HFFc6 (cell line): Measurements from ENCODE around the gene TP73. TPM values are rescaled to one million over a fixed set of nuclear protein-coding genes. Genes with fewer than 3 reads are reported as not detected.

Experiments
- DNase-seq: peaks from one replicate; pipeline ENCODE4 v3.0.0-alpha.2; 2018
- H3K27ac Mint-ChIP-seq: 2 replicates; pipeline ENCODE4 v1.8.0; 2020; ENCODE audit warnings: mild to moderate bottlenecking, mixed read lengths
- H3K27me3 Mint-ChIP-seq: 2 replicates; pipeline ENCODE4 v1.8.0; 2021; ENCODE audit warnings: mild to moderate bottlenecking, moderate library complexity, mixed read lengths; ENCODE audit not compliant: insufficient read depth
- H3K36me3 Mint-ChIP-seq: 2 replicates; pipeline ENCODE4 v1.8.0; 2021; ENCODE audit warnings: low read depth, mixed read lengths
- H3K4me1 Mint-ChIP-seq: 2 replicates; pipeline ENCODE4 v1.8.0; 2020; ENCODE audit warnings: low read depth, mixed read lengths
- H3K4me3 Mint-ChIP-seq: 2 replicates; pipeline ENCODE4 v1.8.0; 2020; ENCODE audit warnings: mild to moderate bottlenecking, moderate library complexity, mixed read lengths
- H3K9me3 Mint-ChIP-seq: 2 replicates; pipeline ENCODE4 v1.8.0; 2020; ENCODE audit warnings: mild to moderate bottlenecking, mixed read lengths
- CTCF ChIP-seq: fragments of 200-600 bp; sonication (generic); IDR thresholded peaks from 2 replicates; pipeline ENCODE4 v1.5.0; 2021; ENCODE audit warnings: antibody characterized with exemption, mild to moderate bottlenecking
- total RNA-seq, 6 experiments: library from RNA; stranded (reverse); fragmentation: NEBNext Ultra II Directional; extraction: Animal tissue kit (Norgen Biotek cat#: 25700); gene quantifications; 2 replicates in 1 of 6; 3 replicates in 5 of 6; pipeline ENCODE4 v1.2.3, GENCODE V29; 2021

The TP73 gene
- total RNA-seq, 6 experiments from 2014 or later, result not detected

- Mint-ChIP-seq H3K9me3 (peaks cover 7% of the 10 kb centered on the region), H3K27ac (no peak overlapping the region), H3K4me3 (no peak overlapping the region), H3K36me3 (peaks cover 9% of the 10 kb centered on the region; the same call in 1 of the 2 replicates), H3K27me3 (peaks cover 28% of the 10 kb centered on the region), H3K4me1 (no peaks in the 10 kb centered on the region; the same call in 1 of the 2 replicates)
- TF ChIP-seq CTCF, result no peak
- no peak for DNase-seq
Observed at GRCh38 chr1:3762873-3763228, 110.5 kb downstream of the TP73 start.

DNA sequence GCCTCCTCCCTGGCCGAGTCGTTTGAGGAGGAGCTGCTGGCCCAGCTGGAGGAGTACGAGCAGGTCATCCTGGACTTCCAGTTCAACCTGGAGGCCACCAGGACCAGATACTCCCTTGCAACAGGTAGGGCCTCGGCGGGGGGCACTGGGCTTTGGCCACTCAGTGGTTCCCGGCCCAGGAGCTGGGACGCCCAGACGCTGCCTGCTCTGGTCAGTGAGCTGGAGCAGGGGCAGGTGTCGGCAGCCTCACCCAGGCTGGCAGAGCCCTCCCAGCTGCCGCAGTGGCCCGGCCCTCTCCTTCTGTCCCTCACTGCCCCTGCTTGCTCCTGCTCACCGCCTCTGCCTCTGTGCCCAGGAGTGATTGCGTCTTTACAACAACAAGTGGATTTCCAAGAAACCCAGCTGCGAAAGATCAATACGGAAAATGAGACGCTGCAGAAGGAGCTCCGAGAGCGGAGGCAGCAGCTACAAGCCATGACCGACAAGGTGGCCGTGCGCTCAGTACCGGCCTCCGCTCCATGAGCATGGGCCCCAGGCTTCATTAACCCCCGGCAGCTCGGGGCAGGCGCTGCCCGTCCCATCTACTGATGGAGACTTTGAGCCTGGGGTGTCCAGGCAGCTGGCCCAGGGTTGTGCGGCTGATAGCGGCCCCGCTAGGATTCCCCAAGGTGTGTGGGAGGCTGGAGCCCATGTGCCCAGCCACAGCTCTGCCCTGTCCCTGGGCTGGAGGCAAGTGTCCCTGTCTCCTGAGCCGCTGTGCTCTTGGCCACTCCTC is 111.2 kb downstream of the TP73 start:
- Mint-ChIP-seq H3K36me3 (peaks cover 9% of the 10 kb centered on the region; the same call in 1 of the 2 replicates), H3K27me3 (peaks cover 27% of the 10 kb centered on the region), H3K9me3 (peaks cover 7% of the 10 kb centered on the region), H3K27ac (no peak overlapping the region), H3K4me1 (no peaks in the 10 kb centered on the region; the same call in 1 of the 2 replicates), H3K4me3 (no peak overlapping the region)
- TF ChIP-seq CTCF, result no peak
- DNase-seq, result no peak

DNA sequence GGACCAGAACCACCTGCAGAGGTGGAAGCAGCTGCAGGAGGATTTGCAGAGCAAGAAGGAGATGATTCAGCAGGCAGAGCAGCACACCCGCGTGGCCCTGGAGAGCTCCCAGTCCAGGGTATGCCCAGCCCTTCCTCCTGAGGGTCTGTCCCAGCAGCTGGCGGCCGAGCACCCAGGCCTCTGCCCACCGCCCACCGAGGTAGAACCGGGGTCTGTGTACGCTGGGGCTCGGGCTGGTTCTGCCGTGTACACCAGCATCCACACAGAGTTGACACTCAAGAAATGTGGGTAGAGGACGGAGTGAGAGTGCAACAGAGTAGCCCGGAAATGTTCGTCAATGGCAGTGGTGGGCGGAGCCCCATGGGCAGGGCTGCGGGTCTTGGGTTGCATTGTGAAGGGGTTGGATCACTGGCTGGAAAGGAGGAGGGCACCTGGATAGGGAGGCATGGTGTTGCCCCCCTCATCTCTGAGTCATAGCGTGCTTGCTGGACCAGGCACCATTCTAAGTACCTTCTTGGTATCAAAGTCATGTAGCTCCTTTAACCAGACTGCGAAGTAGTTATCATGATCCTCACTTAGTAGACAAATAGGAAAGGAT is 115.1 kb downstream of the TP73 start:
- no peak for DNase-seq
- H3K27ac Mint-ChIP-seq, result no peak overlapping the region
- H3K4me3 Mint-ChIP-seq, result no peak overlapping the region

DNA sequence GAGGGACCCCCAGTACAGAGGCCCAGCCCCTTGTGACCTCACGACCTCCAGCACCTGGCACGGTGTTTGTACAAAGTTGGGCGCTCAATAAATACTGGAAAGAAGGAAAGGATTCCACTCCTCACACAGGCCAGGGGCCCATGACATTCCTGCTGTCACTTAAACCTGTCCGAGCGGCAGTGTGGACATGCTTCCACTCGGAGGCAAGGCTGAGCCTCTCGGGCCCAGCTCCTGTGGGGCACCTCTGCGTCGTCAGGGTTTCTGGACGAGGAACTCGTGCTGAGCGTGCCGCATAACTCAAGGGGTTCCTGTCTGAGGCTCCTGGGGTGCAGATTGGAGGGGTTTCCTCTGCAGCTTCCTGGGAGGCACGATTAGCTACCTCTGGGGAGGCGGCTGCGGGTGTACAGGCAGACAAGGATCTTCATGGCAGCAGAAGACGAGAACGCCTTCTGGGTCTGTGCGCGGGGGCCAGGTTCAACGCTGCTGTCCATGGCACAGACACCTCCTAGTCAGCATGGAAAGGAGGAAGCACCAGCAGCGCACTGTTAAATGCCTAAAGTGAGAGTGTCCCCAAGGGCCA is 116.6 kb downstream of the TP73 start:
- Mint-ChIP-seq H3K4me1 (no peaks in the 10 kb centered on the region), H3K36me3 (no peaks in the 10 kb centered on the region), H3K27ac (no peak overlapping the region), H3K4me3 (no peak overlapping the region), H3K9me3 (no peaks in the 10 kb centered on the region), H3K27me3 (peaks cover 39% of the 10 kb centered on the region)
- DNase-seq, result no peak
- no peak for TF ChIP-seq CTCF

More for the DNA sequence above, 115.1 kb downstream of the TP73 start:
- Mint-ChIP-seq H3K9me3 (no peaks in the 10 kb centered on the region), H3K27me3 (peaks cover 43% of the 10 kb centered on the region), H3K36me3 (no peaks in the 10 kb centered on the region), H3K4me1 (no peaks in the 10 kb centered on the region)
- no peak for TF ChIP-seq CTCF

GRCh38 chr1:3770047-3770765 is 117.9 kb downstream of the TP73 start:
- TF ChIP-seq CTCF, result no peak

More at GRCh38 chr1:3770047-3770765, 117.9 kb downstream of the TP73 start:
- Mint-ChIP-seq H3K36me3 (no peaks in the 10 kb centered on the region), H3K4me3 (no peak overlapping the region), H3K27me3 (peaks cover 32% of the 10 kb centered on the region), H3K27ac (no peak overlapping the region), H3K4me1 (peaks cover 4% of the 10 kb centered on the region; the same call in 1 of the 2 replicates), H3K9me3 (no peaks in the 10 kb centered on the region)
- no peak for DNase-seq
